Right lobe of liver (tissue), 6 donors: ENCODE measurements around the gene GDI1. TPM values are rescaled to one million over a fixed set of nuclear protein-coding genes. Genes with fewer than 3 reads are reported as not detected.
A peak's percentile ranks its signal among the peaks of the same experiment; 100 is the strongest.

Source experiments
- ATAC-seq, 4 donors: fragments of 200-7000 bp; cut with Tn5 transposase; one replicate each; pipeline ENCODE4 v1.9.1; 2020; ENCODE audit warnings: mild to moderate bottlenecking in 4 of 4, moderate library complexity in 4 of 4
- DNase-seq, 3 donors: peaks; one replicate each; pipeline ENCODE4 v3.0.0-alpha.2; 2020
- H3K27ac ChIP-seq, 3 donors: fragments of 200-600 bp; one replicate each; pipeline ENCODE4 v1.8.0; 2022
- H3K27me3 ChIP-seq, 2 donors: fragments of 200-600 bp; one replicate each; pipeline ENCODE4 v1.8.0; 2022
- H3K36me3 ChIP-seq, 4 donors: fragments of 200-600 bp; sonication (generic) in 1 of 4; one replicate each; pipeline versions ENCODE4 v1.5.1 to v1.8.0; 2017 to 2022; ENCODE audit warnings: control low read depth in 1 of 4
- H3K4me1 ChIP-seq, 4 donors: fragments of 200-600 bp; sonication (generic) in 1 of 4; one replicate each; pipeline versions ENCODE4 v1.5.1 to v1.8.0; 2017 to 2022; ENCODE audit warnings: control low read depth in 1 of 4
- H3K4me3 ChIP-seq, 3 donors: fragments of 200-600 bp; one replicate each; pipeline ENCODE4 v1.8.0; 2022
- H3K9me3 ChIP-seq, 4 donors: fragments of 200-600 bp; sonication (generic) in 1 of 4; one replicate each; pipeline versions ENCODE4 v1.5.1 to v1.8.0; 2017 to 2022; ENCODE audit warnings: control low read depth in 1 of 4
- CTCF ChIP-seq, 4 donors: fragments of 200-600 bp in 3 of 4; fragments of 450-650 bp in 1 of 4; IDR thresholded peaks; one replicate each; pipeline versions ENCODE4 v1.5.1 to v1.8.0; 2016 to 2022; ENCODE audit warnings: antibody characterized with exemption in 4 of 4, mild to moderate bottlenecking in 2 of 4
- POLR2A ChIP-seq: fragments of 450-650 bp; IDR thresholded peaks from one replicate; pipeline ENCODE4 v1.6.1; 2017; ENCODE audit warnings: antibody characterized with exemption, mild to moderate bottlenecking
- WGBS: methylation state at CpG from one replicate; pipeline ENCODE4 v1.1.6; 2018; ENCODE audit warnings: low coverage, low lambda C conversion rate; ENCODE audit not compliant: insufficient coverage; ENCODE audit errors: missing lambda C conversion rate; 5-methylcytosine and 5-hydroxymethylcytosine counted together
- intact Hi-C, 2 donors: fragments of 100-400 bp; cut with DNase I; formaldehyde crosslinking; loops; one replicate each; pipeline versions ENCODE4 v1.11.2 to v1.14.1; 2022
- total RNA-seq, 6 experiments: library from RNA; depleted of rRNA in 2 of 6; stranded (reverse); fragments of >200 nt in 2 of 6; fragmentation: NEBNext Ultra II Directional in 3 of 6; extraction: Animal tissue kit (Norgen Biotek cat#: 25700) in 3 of 6; gene quantifications; one replicate each; pipeline versions ENCODE4 v1.1.0 to v1.2.4, GENCODE V29; 2016 to 2023
- donor health status: DM: no; HTN: yes; CAD: no.
- donor health status: DM: no; HTN: no; CAD: no.
- donor health status: DM: no; HTN: no; CAD: no.
- donor health status: DM: no; HTN: yes; CAD: no.
- donor health status: DM: no; HTN: yes; CAD: no.

GDI1 gene
- total RNA-seq, 6 experiments from 2014 or later = 26.8 to 37.7 (median 30.9) TPM

GRCh38 chrX:154470914-154471568, 34.1 kb downstream of the GDI1 start:
- H3K36me3 ChIP-seq = no peaks in the 10 kb centered on the region
- intact Hi-C loops = no loop called here
- no peak overlapping the region for H3K4me3 ChIP-seq
- H3K27me3 ChIP-seq = no peaks in the 10 kb centered on the region
- H3K9me3 ChIP-seq = no peaks in the 10 kb centered on the region
- no peak for DNase-seq
- WGBS = 86% methylated on average over 2 of the region's 23 CpGs
- ATAC-seq = no peak
- TF ChIP-seq CTCF (IDR thresholded peaks at IDR 0.05) = no peak
- no peak for TF ChIP-seq POLR2A
- no peak overlapping the region for H3K27ac ChIP-seq
- H3K4me1 ChIP-seq = no peaks in the 10 kb centered on the region

GRCh38 chrX:154471839-154472684, 35.1 kb downstream of the GDI1 start:
- 48% methylated on average over 8 of the region's 23 CpGs for WGBS
- no peak for ATAC-seq
- no peaks in the 10 kb centered on the region for H3K36me3 ChIP-seq
- no peaks in the 10 kb centered on the region for H3K27me3 ChIP-seq
- peak in 1 of 3 donors; percentile 19 for DNase-seq
- no peaks in the 10 kb centered on the region for H3K9me3 ChIP-seq
- H3K4me3 ChIP-seq = no peak overlapping the region
- no peaks in the 10 kb centered on the region for H3K4me1 ChIP-seq
- intact Hi-C loops = no loop called here
- TF ChIP-seq CTCF (IDR thresholded peaks at IDR 0.05) = no peak
- no peak for TF ChIP-seq POLR2A
- no peak overlapping the region for H3K27ac ChIP-seq

DNA sequence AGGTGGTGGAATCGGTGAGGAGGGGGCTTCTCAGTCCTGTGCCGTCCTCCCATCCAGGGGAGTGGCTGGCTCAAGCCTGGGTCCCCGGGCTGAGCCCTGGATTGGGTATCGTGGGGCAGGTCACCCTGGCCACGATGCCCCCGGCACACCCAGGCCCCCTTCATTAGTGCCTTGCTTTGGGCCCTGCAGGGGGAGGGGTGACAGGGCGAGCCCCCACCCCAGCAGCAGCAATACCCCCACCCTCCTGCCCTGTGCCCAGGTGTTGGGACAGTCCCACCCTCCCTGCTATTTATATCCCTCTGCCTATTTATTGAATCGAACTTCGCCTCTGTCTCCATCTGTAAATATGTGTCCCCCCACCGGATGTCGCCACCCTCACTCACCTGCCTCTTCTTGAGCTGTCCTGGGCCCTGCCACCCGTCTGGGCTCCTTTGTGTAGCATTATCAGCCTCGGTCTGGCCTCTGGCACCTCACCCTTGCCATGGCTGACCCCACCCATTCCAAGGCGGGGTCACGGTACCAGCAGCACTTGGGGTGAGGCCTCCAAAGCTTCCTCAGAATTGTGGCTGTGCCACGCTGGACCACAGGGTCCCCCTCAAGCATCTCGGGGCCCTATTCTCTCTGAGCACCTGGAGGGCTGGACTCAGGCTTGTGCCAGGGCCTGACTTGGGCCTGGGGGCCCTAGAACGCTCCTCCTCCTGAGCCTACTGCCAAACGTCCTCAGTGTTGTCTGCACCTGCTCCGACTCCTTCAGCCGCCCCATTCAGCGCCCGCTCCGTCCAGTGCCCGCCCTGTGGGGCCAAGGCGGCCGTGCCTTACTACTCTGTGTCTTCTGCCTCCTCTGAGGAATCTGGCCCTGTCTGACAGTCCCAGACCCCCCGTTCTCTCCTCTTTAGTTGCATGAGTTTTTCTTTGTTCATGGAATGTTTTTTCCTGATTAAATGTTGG, 36.0 kb downstream of the GDI1 start:
- intact Hi-C loops = no loop called here
- 74% methylated on average over 17 of the region's 28 CpGs for WGBS
- H3K4me1 ChIP-seq = no peaks in the 10 kb centered on the region
- no peaks in the 10 kb centered on the region for H3K36me3 ChIP-seq
- ATAC-seq (no peak), DNase-seq (peak in 1 of 3 donors; percentile 17)
- no peak overlapping the region for H3K27ac ChIP-seq
- no peak overlapping the region for H3K4me3 ChIP-seq
- H3K27me3 ChIP-seq = no peaks in the 10 kb centered on the region
- no peak for TF ChIP-seq POLR2A
- no peak for TF ChIP-seq CTCF (IDR thresholded peaks at IDR 0.05)
- H3K9me3 ChIP-seq = no peaks in the 10 kb centered on the region

GRCh38 chrX:154473683-154474082, 36.7 kb downstream of the GDI1 start:
- intact Hi-C loops = no loop called here
- Histone ChIP-seq H3K4me3 (no peak overlapping the region), H3K36me3 (no peaks in the 10 kb centered on the region), H3K27me3 (no peaks in the 10 kb centered on the region), H3K27ac (no peak overlapping the region), H3K9me3 (no peaks in the 10 kb centered on the region), H3K4me1 (no peaks in the 10 kb centered on the region)
- DNase-seq (no peak), ATAC-seq (no peak)
- WGBS = 72% methylated on average over 6 of the region's 7 CpGs
- TF ChIP-seq POLR2A = no peak
- TF ChIP-seq CTCF (IDR thresholded peaks at IDR 0.05) = no peak
